DOHH2 (cell line): ENCODE data around the gene APBA2.

Experiments used
- EZH2phosphoT487 ChIP-seq: fragments of 200-600 bp; sonication (generic); IDR thresholded peaks from 2 replicates; pipeline ENCODE4 v1.6.1; 2017; ENCODE audit warnings: borderline replicate concordance, mild to moderate bottlenecking, antibody characterized with exemption, low read length, moderate library complexity, mixed read lengths
- TF ChIP-seq, protein P1 (sequence below): fragments of 200-600 bp; sonication (generic); IDR thresholded peaks from one replicate; pipeline ENCODE4 v1.5.1; 2014; ENCODE audit warnings: antibody characterized with exemption, mild to moderate bottlenecking, low read depth, low read length; ENCODE audit not compliant: poor library complexity, severe bottlenecking

DNA sequence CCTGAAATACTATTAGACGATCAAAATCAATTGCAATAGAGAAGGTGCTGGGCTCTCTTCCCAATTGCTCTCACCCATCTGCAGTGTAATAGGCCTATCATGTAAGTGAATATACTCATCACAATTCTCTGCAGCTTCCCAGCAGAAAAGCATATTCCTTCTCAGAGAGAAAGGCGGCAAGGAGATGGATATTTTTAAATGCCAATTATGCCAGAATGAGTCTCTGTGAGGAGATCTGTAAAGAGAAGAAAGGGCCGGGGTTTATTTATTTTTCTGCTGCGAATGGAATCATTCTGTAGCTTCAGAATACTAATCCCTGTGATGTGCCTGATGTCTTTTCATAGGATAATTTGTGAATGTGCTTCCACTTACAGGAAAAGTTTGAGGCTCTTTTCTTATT is 112.0 kb downstream of the APBA2 start:
- TF ChIP-seq, protein P1, sequence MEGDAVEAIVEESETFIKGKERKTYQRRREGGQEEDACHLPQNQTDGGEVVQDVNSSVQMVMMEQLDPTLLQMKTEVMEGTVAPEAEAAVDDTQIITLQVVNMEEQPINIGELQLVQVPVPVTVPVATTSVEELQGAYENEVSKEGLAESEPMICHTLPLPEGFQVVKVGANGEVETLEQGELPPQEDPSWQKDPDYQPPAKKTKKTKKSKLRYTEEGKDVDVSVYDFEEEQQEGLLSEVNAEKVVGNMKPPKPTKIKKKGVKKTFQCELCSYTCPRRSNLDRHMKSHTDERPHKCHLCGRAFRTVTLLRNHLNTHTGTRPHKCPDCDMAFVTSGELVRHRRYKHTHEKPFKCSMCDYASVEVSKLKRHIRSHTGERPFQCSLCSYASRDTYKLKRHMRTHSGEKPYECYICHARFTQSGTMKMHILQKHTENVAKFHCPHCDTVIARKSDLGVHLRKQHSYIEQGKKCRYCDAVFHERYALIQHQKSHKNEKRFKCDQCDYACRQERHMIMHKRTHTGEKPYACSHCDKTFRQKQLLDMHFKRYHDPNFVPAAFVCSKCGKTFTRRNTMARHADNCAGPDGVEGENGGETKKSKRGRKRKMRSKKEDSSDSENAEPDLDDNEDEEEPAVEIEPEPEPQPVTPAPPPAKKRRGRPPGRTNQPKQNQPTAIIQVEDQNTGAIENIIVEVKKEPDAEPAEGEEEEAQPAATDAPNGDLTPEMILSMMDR, result no peak
- TF ChIP-seq EZH2phosphoT487, result no peak
